HL-60 (cell line): ENCODE measurements around the gene PLG.

Experiments used
- CTCF ChIP-seq: IDR thresholded peaks from one replicate; pipeline ENCODE4 v1.5.1; 2011; ENCODE audit warnings: low read length, control low read depth, inconsistent platforms; ENCODE audit not compliant: insufficient read depth
- POLR2AphosphoS5 ChIP-seq: IDR thresholded peaks from 2 replicates; pipeline ENCODE4 v1.6.1; 2012; ENCODE audit warnings: low read depth
- REST ChIP-seq: IDR thresholded peaks from 2 replicates; pipeline ENCODE4 v1.6.1; 2012; ENCODE audit warnings: low read depth; ENCODE audit not compliant: insufficient replicate concordance

- TF ChIP-seq CTCF: no peak
- TF ChIP-seq POLR2AphosphoS5: no peak
- no peak for TF ChIP-seq REST
These were observed 86.8 kb downstream of the PLG start for GRCh38 chr6:160788806-160789205.
